RPMI7951 (cell line): ENCODE data around the gene SERINC3. TPM values are rescaled to one million over a fixed set of nuclear protein-coding genes. Genes with fewer than 3 reads are reported as not detected.

Experiments
- DNase-seq: peaks from one replicate; pipeline ENCODE4 v3.0.0-alpha.2; 2012; ENCODE audit warnings: low read depth
- total RNA-seq: library from RNA; depleted of rRNA; stranded (reverse); fragments of >200 nt; shearing (Covaris generic); gene quantifications from 2 replicates; pipeline ENCODE4 v1.2.3, GENCODE V29; 2014; rRNA removed

SERINC3 gene
- total RNA-seq, 1 experiment from 2014 or later = 123 TPM

GRCh38 chr20:44464514-44464913 lies 57.4 kb downstream of the SERINC3 start:
- peak; percentile 19 for DNase-seq

GRCh38 chr20:44463466-44463865 lies 58.4 kb downstream of the SERINC3 start:
- DNase-seq = no peak

GRCh38 chr20:44461803-44462174 lies 60.1 kb downstream of the SERINC3 start:
- no peak for DNase-seq

GRCh38 chr20:44461142-44461802 lies 60.6 kb downstream of the SERINC3 start:
- no peak for DNase-seq

- peak; percentile 40 for DNase-seq
Observed at GRCh38 chr20:44460795-44461141, 61.1 kb downstream of the SERINC3 start.

- no peak for DNase-seq
Observed at GRCh38 chr20:44459271-44459670, 62.6 kb downstream of the SERINC3 start.

GRCh38 chr20:44457016-44457415 lies 64.9 kb downstream of the SERINC3 start:
- no peak for DNase-seq

DNA sequence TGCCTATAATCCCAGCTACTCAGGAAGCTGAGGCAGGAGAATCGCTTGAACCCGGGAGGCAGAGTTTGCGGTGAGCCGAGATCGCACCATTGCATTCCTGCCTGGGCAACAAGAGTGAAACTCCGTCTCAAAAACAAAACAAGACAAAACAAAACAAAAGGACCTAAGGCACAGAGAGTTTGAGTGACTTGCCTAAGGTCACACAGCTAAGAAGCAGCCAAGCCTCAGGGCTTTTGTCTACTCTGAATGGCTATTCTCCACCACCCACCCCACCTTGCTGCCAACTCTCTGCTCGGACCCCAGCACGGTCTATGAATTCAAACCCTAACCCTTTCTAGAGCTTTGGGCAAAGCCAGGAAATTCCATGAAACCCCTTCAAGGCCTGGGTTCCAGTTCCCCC lies 65.3 kb downstream of the SERINC3 start:
- DNase-seq = no peak

DNA sequence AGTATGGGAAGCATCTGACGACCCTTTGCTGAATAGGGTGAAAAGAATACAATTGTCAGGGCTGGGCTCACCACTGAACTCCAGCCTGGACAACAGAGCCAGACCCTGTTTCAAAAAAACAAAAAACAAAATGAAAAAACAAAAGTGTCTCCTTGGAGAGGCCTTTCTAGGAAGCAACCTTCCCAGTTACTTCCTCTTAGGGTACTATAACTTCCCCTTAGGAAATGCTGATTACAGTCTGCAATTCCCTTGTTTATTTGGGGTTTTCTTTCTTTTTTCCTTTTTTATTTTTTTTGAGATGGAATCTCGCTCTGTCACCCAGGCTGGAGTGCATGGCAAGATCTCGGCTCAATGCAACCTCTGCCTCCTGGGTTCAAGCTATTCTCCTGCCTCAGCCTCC lies 66.7 kb downstream of the SERINC3 start:
- no peak for DNase-seq

- no peak for DNase-seq
Observed at GRCh38 chr20:44454306-44454963, 67.4 kb downstream of the SERINC3 start.

GRCh38 chr20:44450903-44451450 lies 70.9 kb downstream of the SERINC3 start:
- no peak for DNase-seq

DNA sequence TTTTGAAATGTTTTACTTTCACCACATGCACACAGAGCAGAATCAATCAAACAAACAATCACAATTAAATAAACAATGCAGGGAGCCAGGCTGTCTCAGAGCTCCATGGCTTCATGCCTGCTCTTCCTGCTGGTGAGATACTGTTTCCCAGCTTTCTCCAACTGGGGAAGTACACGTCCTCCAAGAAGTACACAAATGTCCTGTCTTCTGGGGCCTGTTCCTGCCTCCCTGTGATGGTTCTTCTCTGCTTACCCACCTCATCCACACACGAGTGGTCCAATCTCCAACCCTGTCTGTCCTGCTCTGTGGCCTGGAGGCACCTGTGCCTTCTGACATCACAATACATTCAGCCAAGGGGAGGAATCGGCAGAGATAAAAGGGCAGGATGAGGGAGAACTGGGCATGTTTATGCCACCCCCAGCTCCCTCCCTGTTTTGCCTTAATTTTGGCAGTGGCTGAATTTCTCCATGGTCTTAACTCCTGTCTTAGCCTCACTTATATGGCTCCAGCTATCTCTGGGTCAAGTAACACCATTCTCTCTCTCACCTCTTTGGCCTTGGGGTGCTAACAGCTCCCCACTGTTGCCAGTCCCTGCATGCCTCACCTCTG lies 71.5 kb downstream of the SERINC3 start:
- DNase-seq = no peak

DNA sequence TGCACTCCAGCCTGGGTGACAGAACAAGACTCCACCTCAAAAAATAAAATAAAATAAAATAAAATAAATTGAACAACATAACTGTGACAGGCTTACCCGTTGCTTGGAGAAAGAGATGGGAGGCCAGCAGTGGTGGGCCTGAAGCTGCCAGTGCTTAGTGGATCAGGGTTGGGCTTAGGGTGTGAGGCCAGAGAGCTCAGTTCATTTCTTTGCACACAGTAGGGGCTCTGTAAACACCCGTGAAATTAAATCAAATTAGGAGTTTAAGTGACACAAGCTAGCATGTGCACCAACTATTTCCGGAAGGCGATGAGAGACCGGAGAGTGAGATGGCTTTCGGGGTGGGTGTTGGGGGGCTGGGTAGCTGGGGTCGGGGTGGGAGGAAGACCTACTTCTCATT lies 72.0 kb downstream of the SERINC3 start:
- DNase-seq = no peak

DNA sequence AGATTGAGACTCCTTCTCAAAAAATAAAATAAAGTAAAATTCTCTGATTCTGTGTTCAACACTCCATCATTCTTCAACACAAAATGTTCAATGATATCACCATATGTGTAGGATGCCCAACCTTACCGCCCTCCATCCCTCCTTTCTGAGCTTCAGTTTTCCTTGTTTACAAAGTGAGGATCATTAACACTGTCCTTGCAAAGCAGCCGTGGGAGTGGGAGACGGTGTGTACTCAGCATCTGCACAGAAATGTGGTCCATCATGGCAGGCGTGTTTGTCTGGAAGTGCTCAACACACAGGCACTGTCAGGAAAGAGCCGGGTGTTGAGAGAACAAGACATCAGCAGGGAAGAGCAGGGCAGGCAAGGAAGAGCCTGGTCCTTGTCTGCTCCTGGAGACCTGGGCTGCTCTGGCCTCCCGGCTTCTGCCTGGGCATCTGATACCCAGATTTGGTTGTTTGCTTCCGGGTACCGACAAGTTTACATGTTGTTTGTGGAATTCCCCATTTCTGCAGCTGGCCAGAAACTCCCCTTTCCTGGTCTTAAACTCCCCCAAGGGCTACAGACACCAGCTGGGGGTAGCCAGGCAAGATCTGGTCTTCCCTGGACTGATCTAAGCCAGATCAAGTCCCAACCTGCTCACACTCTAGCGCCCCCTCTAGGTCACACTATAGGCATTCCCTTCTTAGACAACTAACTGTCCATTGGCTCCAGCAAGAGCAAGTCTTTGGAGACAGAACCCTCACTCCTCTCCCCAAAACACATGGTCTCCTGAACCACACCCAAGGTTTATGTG lies 72.9 kb downstream of the SERINC3 start:
- DNase-seq = peak; percentile 26

DNA sequence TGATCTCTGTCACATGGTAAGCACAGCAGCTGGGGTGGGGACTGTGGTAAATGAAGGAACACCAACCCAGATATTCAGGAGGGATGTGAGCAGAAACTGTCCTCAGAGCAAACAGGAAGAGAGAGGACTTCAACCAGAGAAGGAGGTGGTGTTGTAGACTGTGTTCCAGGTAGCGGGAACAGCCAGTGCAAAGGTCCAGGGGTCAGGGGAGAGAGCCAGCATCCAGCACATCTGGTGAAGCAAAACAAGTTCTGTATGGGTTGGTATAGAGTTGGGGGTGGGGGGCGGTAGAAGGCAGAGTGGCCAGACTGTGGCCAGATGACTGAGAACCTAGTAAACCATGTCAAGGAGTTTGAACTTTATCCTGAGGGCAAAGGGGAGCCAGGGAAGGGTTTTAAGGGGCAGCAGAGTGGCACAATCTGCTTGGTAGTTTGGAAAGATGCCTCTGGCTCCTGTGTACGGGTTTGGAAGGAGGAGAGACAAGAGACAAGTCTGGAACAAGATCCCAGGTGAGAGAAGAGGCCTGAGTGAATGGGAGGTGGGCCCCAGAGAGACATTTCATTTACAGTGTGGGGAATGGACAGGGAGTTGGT lies 73.9 kb downstream of the SERINC3 start:
- no peak for DNase-seq

Other genes starting within 250 kb of the SERINC3 start
- gene FITM2, start 210.9 kb downstream of the SERINC3 start, total RNA-seq = 9.1 and 14.1 TPM in 2 replicates
- gene R3HDML, start 185.0 kb downstream of the SERINC3 start, total RNA-seq = not detected in 2 replicates
- not detected in 2 replicates for gene HNF4A, start 166.4 kb downstream of the SERINC3 start, total RNA-seq
- 8.5 TPM in 2 replicates for gene TTPAL, start 46.2 kb downstream of the SERINC3 start, total RNA-seq
- gene PKIG, start 60.5 kb upstream of the SERINC3 start, total RNA-seq = 90.2 and 97.5 TPM in 2 replicates
- gene ADA, start 129.6 kb upstream of the SERINC3 start, total RNA-seq = 4.4 and 7.2 TPM in 2 replicates
- not detected in 2 replicates for gene CCN5, start 193.3 kb upstream of the SERINC3 start, total RNA-seq
- gene KCNK15, start 223.8 kb upstream of the SERINC3 start, total RNA-seq = not detected in 2 replicates